Neural progenitor cell (in vitro differentiated cells): ENCODE measurements around the gene TMPRSS13.

Experiments
- CTCF ChIP-seq: fragments of 200-600 bp; sonication (generic); IDR thresholded peaks from 2 replicates; pipeline ENCODE4 v1.5.1; 2017; ENCODE audit warnings: antibody characterized with exemption, mild to moderate bottlenecking
- EZH2 ChIP-seq: fragments of 200-600 bp; sonication (generic); IDR thresholded peaks from 2 replicates; pipeline ENCODE4 v1.6.1; 2017; ENCODE audit warnings: antibody characterized with exemption, mild to moderate bottlenecking, moderate library complexity
- EZH2phosphoT487 ChIP-seq: fragments of 200-600 bp; sonication (generic); IDR thresholded peaks from 2 replicates; pipeline ENCODE4 v1.6.1; 2017; ENCODE audit warnings: antibody characterized with exemption

DNA sequence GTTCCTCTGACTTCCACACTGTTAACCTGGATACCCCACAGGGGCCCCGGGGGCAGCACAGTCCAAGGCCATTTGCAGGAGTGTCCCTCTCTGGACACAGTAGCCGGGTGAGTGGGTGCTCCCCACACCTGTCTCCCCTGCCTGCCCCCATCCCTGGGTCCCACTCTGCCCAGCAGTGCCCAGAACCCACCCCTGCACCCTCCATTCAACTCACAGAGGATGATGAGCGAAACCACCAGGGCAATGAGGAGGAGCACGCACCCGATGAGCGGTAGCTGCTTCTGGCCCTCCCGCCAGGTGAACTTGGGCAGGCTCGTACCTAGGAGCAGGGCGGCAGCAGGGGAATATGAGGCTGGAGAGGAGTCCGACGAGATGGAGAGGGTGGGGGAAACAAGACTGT lies 12.2 kb downstream of the TMPRSS13 start:
- TF ChIP-seq CTCF: no peak
- no peak for TF ChIP-seq EZH2
- no peak for TF ChIP-seq EZH2phosphoT487
